ENCODE results near the gene ERGIC1. TPM values are rescaled to one million over a fixed set of nuclear protein-coding genes. Genes with fewer than 3 reads are reported as not detected.

The ERGIC1 gene
- total RNA-seq, 2 donors from 2014 or later, result 173 to 191 TPM

DNA sequence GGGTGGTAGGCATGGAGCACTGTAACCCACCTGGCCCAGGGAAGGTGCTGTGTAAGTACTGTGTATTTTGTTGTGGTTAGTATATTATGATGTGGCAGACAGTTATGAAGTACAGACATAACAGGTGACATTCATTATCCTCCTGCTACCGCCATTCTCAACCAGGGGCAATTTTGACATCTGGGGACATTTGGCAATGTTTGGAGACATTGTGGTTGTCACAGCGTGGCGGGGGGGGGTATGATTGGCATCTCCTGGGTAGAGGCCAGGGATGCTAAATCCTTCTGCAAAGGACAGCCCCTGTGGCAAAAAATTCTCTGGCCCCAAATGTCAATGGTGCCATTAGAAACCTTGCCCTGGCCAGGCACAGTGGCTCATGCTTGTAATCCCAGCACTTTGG, 115.4 kb downstream of the ERGIC1 start:
- Histone ChIP-seq H3K27ac (no peak overlapping the region), H3K27me3 (no peaks in the 10 kb centered on the region), H3K9me3 (no peaks in the 10 kb centered on the region), H3K4me1 (no peaks in the 10 kb centered on the region), H3K9ac (ENCODE audit: low read depth in 2 of 2, low read length in 2 of 2) (no peak overlapping the region), H3K36me3 (no peaks in the 10 kb centered on the region), H3K4me3 (no peak overlapping the region)
- DNase-seq, result no peak
- intact Hi-C loops (cut with DNase I), result loop anchor here (5.0 kb wide), 1 partner anchor 472 kb away; no protein-coding TSS in a partner anchor
- TF ChIP-seq, protein P1, sequence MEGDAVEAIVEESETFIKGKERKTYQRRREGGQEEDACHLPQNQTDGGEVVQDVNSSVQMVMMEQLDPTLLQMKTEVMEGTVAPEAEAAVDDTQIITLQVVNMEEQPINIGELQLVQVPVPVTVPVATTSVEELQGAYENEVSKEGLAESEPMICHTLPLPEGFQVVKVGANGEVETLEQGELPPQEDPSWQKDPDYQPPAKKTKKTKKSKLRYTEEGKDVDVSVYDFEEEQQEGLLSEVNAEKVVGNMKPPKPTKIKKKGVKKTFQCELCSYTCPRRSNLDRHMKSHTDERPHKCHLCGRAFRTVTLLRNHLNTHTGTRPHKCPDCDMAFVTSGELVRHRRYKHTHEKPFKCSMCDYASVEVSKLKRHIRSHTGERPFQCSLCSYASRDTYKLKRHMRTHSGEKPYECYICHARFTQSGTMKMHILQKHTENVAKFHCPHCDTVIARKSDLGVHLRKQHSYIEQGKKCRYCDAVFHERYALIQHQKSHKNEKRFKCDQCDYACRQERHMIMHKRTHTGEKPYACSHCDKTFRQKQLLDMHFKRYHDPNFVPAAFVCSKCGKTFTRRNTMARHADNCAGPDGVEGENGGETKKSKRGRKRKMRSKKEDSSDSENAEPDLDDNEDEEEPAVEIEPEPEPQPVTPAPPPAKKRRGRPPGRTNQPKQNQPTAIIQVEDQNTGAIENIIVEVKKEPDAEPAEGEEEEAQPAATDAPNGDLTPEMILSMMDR (IDR thresholded peaks at IDR 0.05), result no peak

DNA sequence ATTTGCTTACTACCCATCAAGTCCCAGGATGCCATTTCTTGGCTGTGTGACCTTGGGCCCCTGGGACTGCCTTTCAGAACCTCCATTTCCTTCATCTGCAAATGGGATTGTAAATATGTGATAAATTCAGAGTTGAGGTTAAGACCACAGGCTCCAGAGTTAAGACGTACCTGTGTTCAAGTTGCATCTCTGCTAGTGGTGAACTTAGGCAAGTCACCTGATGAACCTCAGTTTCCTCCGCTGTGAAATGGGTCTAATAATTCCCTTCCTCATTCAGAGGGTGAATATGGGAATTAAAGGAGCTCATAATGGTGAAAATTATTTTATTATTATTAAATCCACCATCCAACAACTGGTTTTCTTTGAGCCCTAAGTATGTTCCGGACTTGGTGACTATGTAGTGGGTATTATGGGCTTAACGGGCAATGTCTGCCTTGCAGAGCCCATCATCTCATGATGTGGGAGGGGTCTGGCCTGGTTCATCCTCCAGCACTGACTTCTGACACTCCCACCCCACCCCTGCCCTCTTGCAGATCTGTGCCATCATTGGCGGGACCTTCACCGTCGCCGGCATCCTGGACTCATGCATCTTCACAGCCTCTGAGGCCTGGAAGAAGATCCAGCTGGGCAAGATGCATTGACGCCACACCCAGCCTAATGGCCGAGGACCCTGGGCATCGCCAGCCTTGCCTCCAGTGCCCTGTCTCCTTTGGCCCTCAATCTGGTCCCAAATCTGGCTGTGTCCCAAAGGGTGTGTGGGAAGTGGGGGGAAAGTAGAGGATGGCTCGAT, 116.3 kb downstream of the ERGIC1 start:
- intact Hi-C loops (cut with DNase I), result no loop called here
- H3K9ac ChIP-seq (ENCODE audit: low read depth in 2 of 2, low read length in 2 of 2), result no peak overlapping the region
- TF ChIP-seq, protein P1 (IDR thresholded peaks at IDR 0.05), result no peak
- H3K36me3 ChIP-seq, result no peaks in the 10 kb centered on the region
- H3K27me3 ChIP-seq, result no peaks in the 10 kb centered on the region
- no peak overlapping the region for H3K4me3 ChIP-seq
- DNase-seq, result no peak
- H3K27ac ChIP-seq, result no peak overlapping the region
- no peaks in the 10 kb centered on the region for H3K9me3 ChIP-seq
- no peaks in the 10 kb centered on the region for H3K4me1 ChIP-seq

DNA sequence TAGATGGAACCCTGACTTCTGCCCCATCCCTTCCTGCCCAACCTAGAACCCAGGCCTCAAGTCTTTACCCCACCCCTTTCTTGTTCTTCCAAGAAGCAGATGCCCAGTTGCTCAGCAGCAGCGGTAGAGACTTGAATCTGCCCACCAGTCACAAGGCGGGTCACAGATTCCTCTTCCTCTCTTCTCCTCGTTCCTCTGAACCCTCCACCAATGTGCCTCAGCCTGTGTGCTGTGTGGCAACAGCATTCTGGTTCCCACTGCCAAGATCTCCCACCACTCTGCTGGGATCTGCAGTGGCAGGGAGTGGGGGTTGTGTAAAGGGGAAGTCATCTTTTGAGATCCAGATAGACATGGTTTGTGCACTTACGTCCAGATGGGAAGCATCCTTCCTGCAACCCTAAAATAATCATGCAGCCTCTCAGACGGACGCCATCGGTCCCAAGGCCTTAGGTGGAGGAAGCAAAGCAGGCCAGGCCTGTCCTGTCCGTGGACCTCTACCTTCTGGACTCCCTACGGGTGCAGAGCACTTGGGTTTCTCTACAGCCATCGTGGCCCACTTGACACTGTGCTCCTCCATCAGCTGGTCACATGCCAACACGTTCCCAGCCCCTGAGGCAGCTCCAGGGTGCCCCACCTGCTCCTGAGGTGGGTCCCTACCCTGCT, 117.5 kb downstream of the ERGIC1 start:
- TF ChIP-seq, protein P1 (IDR thresholded peaks at IDR 0.05), result no peak
- Histone ChIP-seq H3K27ac (no peak overlapping the region), H3K9me3 (no peaks in the 10 kb centered on the region), H3K27me3 (no peaks in the 10 kb centered on the region), H3K9ac (ENCODE audit: low read depth in 2 of 2, low read length in 2 of 2) (no peak overlapping the region), H3K36me3 (no peaks in the 10 kb centered on the region), H3K4me1 (no peaks in the 10 kb centered on the region), H3K4me3 (no peak overlapping the region)
- no peak for DNase-seq
- intact Hi-C loops (cut with DNase I), result no loop called here

DNA sequence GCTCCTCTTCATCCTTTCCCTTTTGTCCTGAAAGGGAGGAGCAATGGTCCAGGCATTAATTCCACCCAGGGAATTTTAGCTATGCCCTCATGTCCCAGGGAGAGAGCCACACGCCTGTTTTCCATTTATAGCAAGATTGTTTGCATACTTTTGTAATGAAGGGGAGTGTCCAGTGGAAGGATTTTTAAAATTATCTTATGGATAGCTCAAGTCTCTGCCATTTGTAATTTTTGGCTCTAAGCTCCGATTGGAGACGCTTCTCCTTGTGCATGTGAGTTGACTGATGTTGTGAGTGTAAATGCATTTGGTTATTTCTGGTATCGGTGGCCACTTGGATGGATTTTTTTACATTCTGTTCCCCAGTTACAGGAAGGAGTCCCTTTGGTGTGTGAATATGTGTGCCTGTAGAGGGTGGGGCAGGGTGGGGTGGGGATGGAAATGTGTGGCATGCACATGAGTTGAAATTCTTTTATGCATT, 118.0 kb downstream of the ERGIC1 start:
- Histone ChIP-seq H3K4me1 (no peaks in the 10 kb centered on the region), H3K9ac (ENCODE audit: low read depth in 2 of 2, low read length in 2 of 2) (no peak overlapping the region), H3K36me3 (no peaks in the 10 kb centered on the region), H3K9me3 (no peaks in the 10 kb centered on the region), H3K27me3 (no peaks in the 10 kb centered on the region), H3K4me3 (no peak overlapping the region), H3K27ac (no peak overlapping the region)
- TF ChIP-seq, protein P1 (IDR thresholded peaks at IDR 0.05), result no peak
- intact Hi-C loops (cut with DNase I), result no loop called here
- no peak for DNase-seq

DNA sequence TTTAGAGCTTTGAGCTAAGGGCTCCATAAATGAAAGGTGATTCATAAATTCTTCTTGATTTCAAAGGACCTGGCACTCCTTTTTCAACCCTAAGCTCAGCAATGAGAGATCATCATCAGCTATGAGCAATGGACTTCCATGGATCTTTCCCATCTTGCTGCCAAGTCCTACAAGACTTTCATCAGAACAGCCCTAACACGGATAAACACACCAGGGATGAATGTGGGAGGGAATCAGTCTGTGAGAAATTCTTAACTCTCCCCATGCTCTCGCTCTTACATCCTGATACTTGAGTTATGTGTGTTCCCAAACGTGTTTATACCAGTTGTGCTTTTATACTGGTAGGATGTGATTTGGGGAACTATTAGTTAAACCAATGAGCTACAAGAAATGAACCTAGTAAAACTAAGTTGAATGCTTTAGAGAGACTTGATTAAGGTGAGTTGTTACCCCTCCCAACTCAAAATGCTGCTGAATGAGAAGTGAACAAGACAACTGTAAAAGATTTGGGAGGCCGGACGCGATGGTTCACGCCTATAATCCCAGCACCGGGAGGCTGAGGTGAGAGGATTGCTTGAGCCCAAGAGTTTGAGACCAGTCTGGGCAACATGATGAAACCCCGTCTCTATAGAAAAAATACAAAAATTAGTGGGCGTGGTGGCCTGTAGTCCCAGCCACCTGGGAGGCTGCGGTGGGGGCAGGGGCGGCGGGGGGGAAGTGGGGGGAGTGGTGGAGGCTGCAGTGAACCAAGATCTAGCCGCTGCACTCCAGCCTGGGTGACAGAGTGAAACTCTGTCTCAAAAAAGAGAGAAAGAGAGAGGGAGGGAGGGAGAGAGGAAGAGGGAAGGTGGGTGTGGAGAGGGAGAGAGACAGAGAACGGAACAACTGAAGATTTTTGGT, 120.0 kb downstream of the ERGIC1 start:
- Histone ChIP-seq H3K4me3 (no peak overlapping the region), H3K27ac (no peak overlapping the region), H3K4me1 (no peaks in the 10 kb centered on the region), H3K9me3 (no peaks in the 10 kb centered on the region), H3K9ac (ENCODE audit: low read depth in 2 of 2, low read length in 2 of 2) (no peak overlapping the region), H3K36me3 (no peaks in the 10 kb centered on the region), H3K27me3 (no peaks in the 10 kb centered on the region)
- TF ChIP-seq, protein P1 (IDR thresholded peaks at IDR 0.05), result no peak
- intact Hi-C loops (cut with DNase I), result no loop called here
- DNase-seq, result no peak
